Parietal lobe (tissue), 2 donors: ENCODE data around the gene KLB. TPM values are rescaled to one million over a fixed set of nuclear protein-coding genes. Genes with fewer than 3 reads are reported as not detected.

Experiments used
- small RNA-seq: library from RNA; depleted of rRNA; stranded (forward); fragments of <200 nt; gene quantifications from one replicate; pipeline ENCODE3, GENCODE V24; 2014; ENCODE audit warnings: low replicate concordance
- total RNA-seq: library from RNA; depleted of rRNA; stranded (reverse); fragments of >200 nt; gene quantifications from one replicate; pipeline ENCODE4 v1.2.3, GENCODE V29; 2014

Gene KLB
- not detected for total RNA-seq

DNA sequence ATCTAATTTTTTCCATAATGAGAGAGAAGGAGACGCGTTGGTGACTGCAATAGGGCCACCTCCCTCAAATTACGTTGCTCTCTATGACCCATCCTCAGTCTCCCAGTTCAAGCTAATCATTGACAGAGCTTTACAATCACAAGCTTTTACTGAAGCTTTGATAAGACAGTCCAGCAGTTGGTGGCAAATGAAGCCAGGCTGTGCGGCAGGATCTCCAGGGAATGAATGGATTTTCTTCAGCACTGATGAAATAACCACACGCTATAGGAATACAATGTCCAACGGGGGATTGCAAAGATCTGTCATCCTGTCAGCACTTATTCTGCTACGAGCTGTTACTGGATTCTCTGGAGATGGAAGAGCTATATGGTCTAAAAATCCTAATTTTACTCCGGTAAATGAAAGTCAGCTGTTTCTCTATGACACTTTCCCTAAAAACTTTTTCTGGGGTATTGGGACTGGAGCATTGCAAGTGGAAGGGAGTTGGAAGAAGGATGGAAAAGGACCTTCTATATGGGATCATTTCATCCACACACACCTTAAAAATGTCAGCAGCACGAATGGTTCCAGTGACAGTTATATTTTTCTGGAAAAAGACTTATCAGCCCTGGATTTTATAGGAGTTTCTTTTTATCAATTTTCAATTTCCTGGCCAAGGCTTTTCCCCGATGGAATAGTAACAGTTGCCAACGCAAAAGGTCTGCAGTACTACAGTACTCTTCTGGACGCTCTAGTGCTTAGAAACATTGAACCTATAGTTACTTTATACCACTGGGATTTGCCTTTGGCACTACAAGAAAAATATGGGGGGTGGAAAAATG, at the start of gene KLB:
TSS of gene KLB (plus strand) at position 168 of the 821 bp plus-strand sequence. CDS start at position 188, 20 bp downstream.

DNA sequence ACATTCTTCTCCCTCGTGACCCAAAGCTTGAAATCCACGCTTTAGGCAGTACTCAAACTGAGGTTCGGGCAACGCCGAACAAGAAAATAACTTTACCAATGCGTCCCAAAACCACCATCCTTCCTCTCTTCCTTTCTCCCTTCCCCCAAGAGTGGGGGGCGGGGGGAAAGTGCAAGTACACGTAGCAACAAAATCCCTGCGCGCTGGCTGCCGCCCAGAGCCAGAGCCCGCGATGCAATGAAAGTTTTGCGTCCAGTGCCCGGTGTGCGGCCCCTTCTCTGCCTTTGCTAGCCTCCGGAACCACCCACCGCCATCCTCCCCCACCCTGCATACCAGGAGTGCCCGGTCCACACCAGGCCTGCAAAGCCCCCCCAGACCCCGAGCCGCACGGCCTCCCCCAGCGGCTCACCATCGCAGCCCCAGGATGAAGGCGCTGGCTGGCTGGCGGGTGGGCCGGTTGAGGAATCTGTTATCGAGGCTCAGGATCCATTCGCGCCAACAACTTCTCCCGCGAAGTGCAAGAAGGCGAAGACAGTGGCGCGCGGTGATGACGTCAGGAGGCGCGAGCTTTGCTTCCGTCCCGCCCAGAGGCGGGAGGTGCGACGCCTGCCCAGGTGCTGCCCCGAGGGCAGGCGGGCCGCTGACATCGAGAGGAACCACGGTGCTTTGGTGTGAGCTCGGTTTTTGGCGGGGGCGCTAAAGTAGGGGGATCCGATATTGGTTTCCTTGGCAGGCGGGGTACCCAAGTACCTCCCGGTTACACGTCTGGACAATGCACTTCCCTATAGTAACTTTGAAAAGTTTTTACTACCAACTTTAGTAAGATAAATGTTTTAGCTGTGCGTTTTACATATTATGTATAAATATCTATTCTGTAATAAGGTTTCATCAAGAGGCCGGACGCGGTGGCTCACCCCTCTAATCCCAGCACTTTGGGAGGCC, 40.6 kb upstream of the KLB start, which contains the start of gene RFC1:
TSS of gene RFC1 (minus strand) at position 533 of the 942 bp plus-strand sequence. CDS start at position 412, 121 bp downstream.

DNA sequence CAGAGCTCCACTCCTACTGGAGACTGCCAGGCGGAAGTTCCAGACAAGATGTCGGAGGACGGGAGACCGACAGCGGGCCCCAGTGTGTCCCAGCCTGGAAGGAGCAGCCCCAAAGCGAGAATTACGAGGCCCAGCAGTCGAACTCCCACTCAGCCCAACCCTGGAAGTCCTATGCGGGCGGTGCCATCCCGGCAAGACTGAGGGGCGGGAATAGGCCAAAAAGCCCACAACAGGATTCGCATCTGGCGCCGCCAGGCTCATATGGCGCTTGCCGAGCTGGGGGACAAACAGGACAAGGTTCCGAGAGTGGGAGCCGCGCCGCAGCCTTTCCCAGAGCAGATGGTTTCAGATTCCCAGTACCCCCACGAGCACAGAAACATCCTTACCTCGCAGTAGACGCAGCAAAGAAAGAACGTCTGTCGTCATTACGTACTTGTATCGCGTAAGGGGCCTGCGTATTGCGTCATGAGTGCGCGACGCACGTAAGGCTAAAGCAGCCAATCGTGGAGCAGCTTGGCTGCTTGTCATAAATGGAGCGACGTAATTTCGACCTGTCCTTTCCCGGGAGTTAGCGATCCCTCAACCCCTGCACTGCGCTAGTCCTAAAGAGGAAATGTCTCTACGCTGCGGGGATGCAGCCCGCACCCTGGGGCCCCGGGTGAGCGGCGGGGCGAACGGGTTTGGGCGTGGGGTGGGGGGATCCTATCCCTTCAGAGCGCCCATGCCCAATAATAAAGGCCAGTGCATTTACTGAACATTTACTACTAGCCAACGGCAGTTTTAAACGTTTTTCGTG, 52.0 kb downstream of the KLB start, which contains the start of the genes LIAS and RPL9:
TSS of gene LIAS (plus strand) at position 552 of the 796 bp plus-strand sequence. CDS start at position 614, 62 bp downstream.
TSS of gene RPL9 (minus strand) at position 418 of the 796 bp plus-strand sequence. CDS start 483 bp downstream, outside the sequence.

Small RNAs within 50 kb of the gene (small RNA-seq; reads per million reads assigned to genes)
- gene MIR5591 (not detected), gene RF00019 (not detected), gene RNU6-887P (not detected)

Other genes starting within 250 kb of the KLB start
- 105 TPM for gene WDR19, start 224.4 kb upstream of the KLB start, total RNA-seq
- gene RFC1, start 40.6 kb upstream of the KLB start, total RNA-seq, result 44.4 TPM
- gene RPL9, start 52.0 kb downstream of the KLB start, total RNA-seq, result 1,753 TPM
- 19.7 TPM for gene LIAS, start 52.1 kb downstream of the KLB start, total RNA-seq
- 21.6 TPM for gene UGDH, start 120.5 kb downstream of the KLB start, total RNA-seq
- gene SMIM14, start 231.9 kb downstream of the KLB start, total RNA-seq, result 37.9 TPM